RWPE2 (cell line): Measurements from ENCODE around the gene GP2.

Experiments
- ATAC-seq: fragments of 200-7000 bp; cut with Tn5 transposase; 3 replicates; pipeline ENCODE4 v1.9.1; 2021; ENCODE audit warnings: low read depth
- DNase-seq: peaks from one replicate; pipeline ENCODE4 v3.0.0-alpha.2; 2020; ENCODE audit warnings: low spot score
- H3K27ac ChIP-seq: fragments of 450-650 bp; 2 replicates; pipeline ENCODE4 v1.5.1; 2017; ENCODE audit warnings: mild to moderate bottlenecking; ENCODE audit not compliant: poor library complexity, severe bottlenecking
- H3K27me3 ChIP-seq: fragments of 250-450 bp; sonication (Bioruptor Pico); 2 replicates; pipeline ENCODE4 v1.5.1; 2021; ENCODE audit warnings: mild to moderate bottlenecking, moderate library complexity; ENCODE audit not compliant: insufficient read depth, poor library complexity, severe bottlenecking
- H3K36me3 ChIP-seq: fragments of 250-450 bp; sonication (Bioruptor Pico); 2 replicates; pipeline ENCODE4 v1.5.1; 2020; ENCODE audit warnings: low read depth, mild to moderate bottlenecking, moderate library complexity
- H3K4me1 ChIP-seq: fragments of 250-450 bp; sonication (Bioruptor Pico); 2 replicates; pipeline ENCODE4 v1.5.1; 2021; ENCODE audit warnings: mild to moderate bottlenecking, moderate library complexity; ENCODE audit not compliant: insufficient read depth, poor library complexity, severe bottlenecking
- H3K4me3 ChIP-seq: fragments of 250-450 bp; sonication (Bioruptor Pico); 2 replicates; pipeline ENCODE4 v1.5.1; 2021; ENCODE audit warnings: mild to moderate bottlenecking, moderate library complexity; ENCODE audit not compliant: severe bottlenecking
- H3K9me3 ChIP-seq: fragments of 250-450 bp; sonication (Bioruptor Pico); 2 replicates; pipeline ENCODE4 v1.5.1; 2021; ENCODE audit warnings: mild to moderate bottlenecking, moderate library complexity; ENCODE audit not compliant: severe bottlenecking
- CTCF ChIP-seq: fragments of 450-650 bp; IDR thresholded peaks from one replicate; pipeline ENCODE4 v1.5.1; 2017; ENCODE audit warnings: mild to moderate bottlenecking, moderate library complexity; ENCODE audit not compliant: poor library complexity, severe bottlenecking

Gene GP2

DNA sequence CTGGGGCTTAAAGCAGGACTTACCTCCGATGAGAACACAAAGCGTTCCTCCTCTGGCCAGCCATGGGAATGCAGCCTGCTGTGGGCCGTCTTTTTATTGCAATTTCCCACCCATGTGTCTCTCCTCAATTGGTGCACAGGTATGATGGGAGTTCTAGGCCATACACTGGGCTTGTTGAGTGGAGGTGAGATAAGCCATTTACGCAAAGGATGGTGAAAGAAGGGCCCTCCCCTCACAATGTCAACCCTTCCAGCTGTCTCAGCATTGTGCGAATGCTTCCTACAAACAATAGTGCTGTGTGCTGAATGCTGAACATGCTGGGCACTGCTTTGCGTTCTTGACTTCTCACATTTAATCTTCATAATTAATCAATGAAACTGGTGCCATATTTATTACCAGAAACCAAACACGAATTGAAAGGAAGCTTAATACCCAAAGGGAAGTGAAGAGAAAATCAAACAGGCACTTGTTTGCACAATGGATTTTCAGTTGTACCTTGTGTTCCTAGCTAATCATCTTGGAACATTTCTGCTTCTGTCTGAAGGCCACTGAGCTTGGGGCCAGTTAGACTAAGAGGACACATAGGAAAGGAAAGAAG is at the start of gene GP2:
GP2 (minus strand) TSS at position 70 of the 598 bp plus-strand sequence. CDS start 1,082 bp downstream, outside the sequence.
- H3K27me3 ChIP-seq = no peaks in the 10 kb centered on the region
- H3K36me3 ChIP-seq = no peaks in the 10 kb centered on the region
- TF ChIP-seq CTCF = no peak
- DNase-seq = no peak
- no peaks in the 10 kb centered on the region for H3K9me3 ChIP-seq
- ATAC-seq = no peak
- no peak within 1 kb of the TSS for H3K27ac ChIP-seq
- H3K4me3 ChIP-seq = no peak within 1 kb of the TSS
- no peaks in the 10 kb centered on the region for H3K4me1 ChIP-seq

GRCh38 chr16:20372701-20373100 is 45.4 kb upstream of the GP2 start:
- no peaks in the 10 kb centered on the region for H3K9me3 ChIP-seq
- TF ChIP-seq CTCF = no peak
- no peak for DNase-seq
- no peaks in the 10 kb centered on the region for H3K4me1 ChIP-seq
- H3K27me3 ChIP-seq = no peaks in the 10 kb centered on the region
- no peak overlapping the region for H3K4me3 ChIP-seq
- no peak overlapping the region for H3K27ac ChIP-seq
- no peak for ATAC-seq
- no peaks in the 10 kb centered on the region for H3K36me3 ChIP-seq

DNA sequence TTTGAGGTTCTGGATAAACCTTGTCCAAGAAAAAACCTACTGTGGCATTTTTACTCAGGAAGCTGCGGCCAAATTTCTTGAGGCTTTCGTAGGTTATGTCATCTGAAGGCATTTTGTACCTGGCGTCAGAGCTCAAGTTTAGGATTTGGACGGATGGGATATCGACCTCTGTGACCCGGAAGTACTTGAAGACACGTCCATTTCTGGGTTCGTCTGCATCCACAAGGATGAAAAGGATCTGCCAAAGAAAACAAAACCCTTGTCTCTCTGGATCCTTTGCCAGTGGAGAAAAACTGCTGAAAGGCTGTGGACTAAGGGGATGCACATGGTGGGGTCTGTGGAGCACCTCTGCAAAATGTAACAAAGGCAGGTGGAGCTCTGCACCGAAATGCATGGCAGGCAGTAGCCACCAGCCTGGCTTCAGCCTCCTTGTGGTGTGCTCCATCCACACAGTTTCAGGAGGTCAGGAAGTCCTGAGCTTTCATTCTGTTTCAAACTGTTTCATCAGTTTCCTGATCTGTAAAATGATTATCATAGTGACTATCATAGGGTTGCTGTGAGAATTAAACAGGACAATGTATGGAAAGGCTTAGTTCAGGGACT is 42.2 kb upstream of the GP2 start:
- no peak for TF ChIP-seq CTCF
- no peak for DNase-seq
- no peak for ATAC-seq

GRCh38 chr16:20364051-20364450 is 36.7 kb upstream of the GP2 start:
- no peak for TF ChIP-seq CTCF
- no peaks in the 10 kb centered on the region for H3K36me3 ChIP-seq
- no peaks in the 10 kb centered on the region for H3K4me1 ChIP-seq
- H3K27ac ChIP-seq = no peak overlapping the region
- no peak for DNase-seq
- peaks cover 8% of the 10 kb centered on the region for H3K27me3 ChIP-seq
- no peak overlapping the region for H3K4me3 ChIP-seq
- no peak for ATAC-seq
- H3K9me3 ChIP-seq = no peaks in the 10 kb centered on the region

More for the DNA sequence above, 42.2 kb upstream of the GP2 start:
- no peaks in the 10 kb centered on the region for H3K36me3 ChIP-seq
- H3K4me1 ChIP-seq = no peaks in the 10 kb centered on the region
- H3K27me3 ChIP-seq = no peaks in the 10 kb centered on the region
- H3K4me3 ChIP-seq = no peak overlapping the region
- no peak overlapping the region for H3K27ac ChIP-seq
- H3K9me3 ChIP-seq = no peaks in the 10 kb centered on the region

- H3K27ac ChIP-seq = no peak overlapping the region
- DNase-seq (no peak), ATAC-seq (no peak)
- no peak for TF ChIP-seq CTCF
- H3K4me3 ChIP-seq = no peak overlapping the region
- no peaks in the 10 kb centered on the region for H3K9me3 ChIP-seq
- no peaks in the 10 kb centered on the region for H3K4me1 ChIP-seq
- H3K27me3 ChIP-seq = peaks cover 8% of the 10 kb centered on the region
- H3K36me3 ChIP-seq = no peaks in the 10 kb centered on the region
Observed at GRCh38 chr16:20363191-20363590, 35.9 kb upstream of the GP2 start.
